ENCODE measurements around the gene ANKFN1.
"Not testable (repeated sequence)": the region's sequence is repeated elsewhere in the genome, so short reads cannot be mapped to it uniquely, and the experiment has no call there.

ANKFN1 gene

GRCh38 chr17:56392321-56392720, 239.0 kb downstream of the ANKFN1 start:
- H3K36me3 ChIP-seq (ENCODE audit: control insufficient read depth, insufficient read depth, low read length) = no peaks in the 10 kb centered on the region
- H3K9me3 ChIP-seq (ENCODE audit: control insufficient read depth, insufficient read depth, low read length) = no peaks in the 10 kb centered on the region
- no peaks in the 10 kb centered on the region for H3K4me1 ChIP-seq (ENCODE audit: control insufficient read depth, insufficient read depth, low read length)
- no CpG with 5 or more reads among the region's 4 CpGs for WGBS (ENCODE audit: insufficient coverage, insufficient read length)
- no peaks in the 10 kb centered on the region for H3K27me3 ChIP-seq (ENCODE audit: control insufficient read depth, insufficient read depth, low read length)
- no peak overlapping the region for H3K4me3 ChIP-seq (ENCODE audit: low read length)
- DNase-seq (ENCODE audit: low read depth, low spot score) = no peak
- H3K27ac ChIP-seq (ENCODE audit: low read length) = no peak overlapping the region

- Histone ChIP-seq H3K9me3 (ENCODE audit: control insufficient read depth, insufficient read depth, low read length) (no peaks in the 10 kb centered on the region), H3K27ac (ENCODE audit: low read length) (no peak overlapping the region), H3K4me1 (ENCODE audit: control insufficient read depth, insufficient read depth, low read length) (no peaks in the 10 kb centered on the region), H3K36me3 (ENCODE audit: control insufficient read depth, insufficient read depth, low read length) (no peaks in the 10 kb centered on the region), H3K4me3 (ENCODE audit: low read length) (no peak overlapping the region), H3K27me3 (ENCODE audit: control insufficient read depth, insufficient read depth, low read length) (no peaks in the 10 kb centered on the region)
- DNase-seq (ENCODE audit: low read depth, low spot score) = no peak
These were observed 239.9 kb downstream of the ANKFN1 start for GRCh38 chr17:56393156-56393555.

DNA sequence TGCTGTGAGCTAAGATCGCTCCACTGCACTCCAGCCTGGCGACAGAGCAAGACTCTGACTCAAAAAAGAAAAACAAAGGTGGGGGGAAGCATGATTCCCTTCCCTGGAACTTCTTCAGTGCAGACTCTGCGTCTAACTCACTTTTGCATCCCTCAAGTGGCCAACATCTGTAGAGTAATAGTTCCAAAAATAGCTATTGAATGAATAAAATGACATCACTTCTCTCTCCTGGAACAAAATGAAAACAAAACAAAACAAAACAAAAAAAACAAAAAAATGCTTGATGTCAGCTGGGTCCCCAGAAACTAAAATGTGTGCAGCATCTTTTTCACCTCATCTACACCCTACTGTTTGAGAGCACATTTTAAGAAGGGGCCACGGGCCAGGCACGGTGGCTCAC, 242.5 kb downstream of the ANKFN1 start:
- no CpG with 5 or more reads among the region's 5 CpGs for WGBS (ENCODE audit: insufficient coverage, insufficient read length)
- DNase-seq (ENCODE audit: low read depth, low spot score) = no peak

GRCh38 chr17:56407086-56407485, 253.8 kb downstream of the ANKFN1 start:
- no peak overlapping the region for H3K27ac ChIP-seq (ENCODE audit: low read length)
- H3K4me3 ChIP-seq (ENCODE audit: low read length) = no peak overlapping the region
- no peaks in the 10 kb centered on the region for H3K27me3 ChIP-seq (ENCODE audit: control insufficient read depth, insufficient read depth, low read length)
- WGBS (ENCODE audit: insufficient coverage, insufficient read length) = no CpG with 5 or more reads among the region's 1 CpG
- no peaks in the 10 kb centered on the region for H3K4me1 ChIP-seq (ENCODE audit: control insufficient read depth, insufficient read depth, low read length)
- H3K36me3 ChIP-seq (ENCODE audit: control insufficient read depth, insufficient read depth, low read length) = no peaks in the 10 kb centered on the region
- DNase-seq (ENCODE audit: low read depth, low spot score) = no peak
- H3K9me3 ChIP-seq (ENCODE audit: control insufficient read depth, insufficient read depth, low read length) = no peaks in the 10 kb centered on the region

More for the DNA sequence above, 242.5 kb downstream of the ANKFN1 start:
- Histone ChIP-seq H3K4me3 (ENCODE audit: low read length) (no peak overlapping the region), H3K27me3 (ENCODE audit: control insufficient read depth, insufficient read depth, low read length) (no peaks in the 10 kb centered on the region), H3K4me1 (ENCODE audit: control insufficient read depth, insufficient read depth, low read length) (no peaks in the 10 kb centered on the region), H3K27ac (ENCODE audit: low read length) (no peak overlapping the region), H3K36me3 (ENCODE audit: control insufficient read depth, insufficient read depth, low read length) (no peaks in the 10 kb centered on the region), H3K9me3 (ENCODE audit: control insufficient read depth, insufficient read depth, low read length) (no peaks in the 10 kb centered on the region)

GRCh38 chr17:56412356-56412755, 259.1 kb downstream of the ANKFN1 start:
- not testable (repeated sequence) for H3K4me1 ChIP-seq (ENCODE audit: control insufficient read depth, insufficient read depth, low read length); H3K27me3 ChIP-seq (ENCODE audit: control insufficient read depth, insufficient read depth, low read length); H3K4me3 ChIP-seq (ENCODE audit: low read length); H3K36me3 ChIP-seq (ENCODE audit: control insufficient read depth, insufficient read depth, low read length); H3K27ac ChIP-seq (ENCODE audit: low read length); H3K9me3 ChIP-seq (ENCODE audit: control insufficient read depth, insufficient read depth, low read length); DNase-seq (ENCODE audit: low read depth, low spot score)
- WGBS (ENCODE audit: insufficient coverage, insufficient read length) = no CpG with 5 or more reads among the region's 2 CpGs

DNA sequence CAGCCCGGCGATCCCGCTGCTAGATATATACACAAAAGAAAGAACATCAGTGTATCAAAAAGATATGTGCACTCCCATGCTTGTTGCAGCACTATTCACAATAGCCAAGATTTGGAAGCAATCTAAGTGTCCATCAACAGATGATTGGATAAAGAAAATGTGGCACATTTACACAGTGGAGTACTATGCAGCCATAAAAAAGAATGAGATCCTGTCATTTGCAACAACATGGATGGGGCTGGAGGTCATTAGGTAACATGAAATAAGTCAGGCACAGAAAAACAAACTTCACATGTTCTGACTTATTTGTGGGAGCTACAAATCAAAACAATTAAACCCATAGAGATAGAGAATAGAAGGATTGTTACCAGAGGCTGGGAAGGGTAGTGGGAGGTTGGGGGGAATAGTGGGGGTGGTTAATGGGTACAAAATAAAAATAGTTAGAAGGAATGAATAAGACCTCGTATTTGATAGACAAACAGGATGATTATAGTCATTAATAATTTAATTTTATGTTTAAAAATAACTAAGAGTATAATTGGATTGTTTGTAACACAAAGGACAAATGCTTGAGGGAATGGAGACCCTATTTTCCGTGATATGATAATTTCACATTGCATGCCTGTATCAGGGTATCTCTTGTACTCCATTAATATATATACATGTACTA, 263.5 kb downstream of the ANKFN1 start:
- Histone ChIP-seq H3K9me3 (ENCODE audit: control insufficient read depth, insufficient read depth, low read length) (no peaks in the 10 kb centered on the region), H3K4me1 (ENCODE audit: control insufficient read depth, insufficient read depth, low read length) (no peaks in the 10 kb centered on the region), H3K36me3 (ENCODE audit: control insufficient read depth, insufficient read depth, low read length) (no peaks in the 10 kb centered on the region), H3K27me3 (ENCODE audit: control insufficient read depth, insufficient read depth, low read length) (no peaks in the 10 kb centered on the region), H3K4me3 (ENCODE audit: low read length) (no peak overlapping the region), H3K27ac (ENCODE audit: low read length) (no peak overlapping the region)
- WGBS (ENCODE audit: insufficient coverage, insufficient read length) = no CpG with 5 or more reads among the region's 5 CpGs
- no peak for DNase-seq (ENCODE audit: low read depth, low spot score)

- Histone ChIP-seq H3K36me3 (ENCODE audit: control insufficient read depth, insufficient read depth, low read length) (no peaks in the 10 kb centered on the region), H3K4me3 (ENCODE audit: low read length) (no peak overlapping the region), H3K27me3 (ENCODE audit: control insufficient read depth, insufficient read depth, low read length) (no peaks in the 10 kb centered on the region), H3K27ac (ENCODE audit: low read length) (no peak overlapping the region), H3K4me1 (ENCODE audit: control insufficient read depth, insufficient read depth, low read length) (no peaks in the 10 kb centered on the region), H3K9me3 (ENCODE audit: control insufficient read depth, insufficient read depth, low read length) (no peaks in the 10 kb centered on the region)
- WGBS (ENCODE audit: insufficient coverage, insufficient read length) = no CpG with 5 or more reads among the region's 2 CpGs
- DNase-seq (ENCODE audit: low read depth, low spot score) = no peak
These were observed 270.7 kb downstream of the ANKFN1 start for GRCh38 chr17:56424005-56424404.

GRCh38 chr17:56424543-56425044, 271.3 kb downstream of the ANKFN1 start:
- no peaks in the 10 kb centered on the region for H3K9me3 ChIP-seq (ENCODE audit: control insufficient read depth, insufficient read depth, low read length)
- WGBS (ENCODE audit: insufficient coverage, insufficient read length) = no CpG with 5 or more reads among the region's 2 CpGs
- H3K27me3 ChIP-seq (ENCODE audit: control insufficient read depth, insufficient read depth, low read length) = no peaks in the 10 kb centered on the region
- H3K4me1 ChIP-seq (ENCODE audit: control insufficient read depth, insufficient read depth, low read length) = no peaks in the 10 kb centered on the region
- no peaks in the 10 kb centered on the region for H3K36me3 ChIP-seq (ENCODE audit: control insufficient read depth, insufficient read depth, low read length)
- H3K4me3 ChIP-seq (ENCODE audit: low read length) = no peak overlapping the region
- no peak for DNase-seq (ENCODE audit: low read depth, low spot score)
- no peak overlapping the region for H3K27ac ChIP-seq (ENCODE audit: low read length)

- H3K27ac ChIP-seq (ENCODE audit: low read length) = no peak overlapping the region
- H3K4me1 ChIP-seq (ENCODE audit: control insufficient read depth, insufficient read depth, low read length) = no peaks in the 10 kb centered on the region
- no peaks in the 10 kb centered on the region for H3K27me3 ChIP-seq (ENCODE audit: control insufficient read depth, insufficient read depth, low read length)
- no peaks in the 10 kb centered on the region for H3K9me3 ChIP-seq (ENCODE audit: control insufficient read depth, insufficient read depth, low read length)
- H3K36me3 ChIP-seq (ENCODE audit: control insufficient read depth, insufficient read depth, low read length) = no peaks in the 10 kb centered on the region
- no CpG with 5 or more reads among the region's 4 CpGs for WGBS (ENCODE audit: insufficient coverage, insufficient read length)
- no peak for DNase-seq (ENCODE audit: low read depth, low spot score)
- no peak overlapping the region for H3K4me3 ChIP-seq (ENCODE audit: low read length)
These were observed 272.2 kb downstream of the ANKFN1 start for GRCh38 chr17:56425483-56425882.

GRCh38 chr17:56426901-56427300, 273.6 kb downstream of the ANKFN1 start:
- Histone ChIP-seq H3K36me3 (ENCODE audit: control insufficient read depth, insufficient read depth, low read length) (no peaks in the 10 kb centered on the region), H3K9me3 (ENCODE audit: control insufficient read depth, insufficient read depth, low read length) (no peaks in the 10 kb centered on the region), H3K4me3 (ENCODE audit: low read length) (no peak overlapping the region), H3K4me1 (ENCODE audit: control insufficient read depth, insufficient read depth, low read length) (no peaks in the 10 kb centered on the region), H3K27ac (ENCODE audit: low read length) (no peak overlapping the region), H3K27me3 (ENCODE audit: control insufficient read depth, insufficient read depth, low read length) (no peaks in the 10 kb centered on the region)
- WGBS (ENCODE audit: insufficient coverage, insufficient read length) = no CpG with 5 or more reads among the region's 2 CpGs
- DNase-seq (ENCODE audit: low read depth, low spot score) = no peak

DNA sequence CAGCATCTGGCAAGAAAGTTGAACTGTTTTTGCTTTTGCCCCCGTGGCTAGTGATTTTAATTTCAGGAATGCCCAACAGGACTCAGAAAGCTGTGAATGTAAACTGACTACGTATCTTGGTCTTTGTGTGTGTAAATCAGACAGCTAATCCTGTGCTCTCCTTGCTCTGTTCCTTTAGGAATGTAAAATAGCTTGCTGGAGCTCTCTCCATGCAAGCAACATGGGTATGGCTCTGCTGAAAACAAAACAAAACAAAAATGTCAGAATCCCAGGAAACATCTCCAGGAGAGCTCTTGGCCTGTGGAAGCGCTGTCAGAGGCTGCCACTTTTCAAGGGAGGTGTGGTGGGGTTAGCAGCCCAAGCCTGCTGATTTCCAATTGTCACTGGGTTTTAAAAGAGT, 278.5 kb downstream of the ANKFN1 start:
- no peaks in the 10 kb centered on the region for H3K27me3 ChIP-seq (ENCODE audit: control insufficient read depth, insufficient read depth, low read length)

More for the DNA sequence above, 278.5 kb downstream of the ANKFN1 start:
- H3K4me3 ChIP-seq (ENCODE audit: low read length) = no peak overlapping the region
- no peaks in the 10 kb centered on the region for H3K9me3 ChIP-seq (ENCODE audit: control insufficient read depth, insufficient read depth, low read length)
- WGBS (ENCODE audit: insufficient coverage, insufficient read length) = no CpG with 5 or more reads among the region's 3 CpGs
- H3K4me1 ChIP-seq (ENCODE audit: control insufficient read depth, insufficient read depth, low read length) = no peaks in the 10 kb centered on the region
- no peak overlapping the region for H3K27ac ChIP-seq (ENCODE audit: low read length)
- H3K36me3 ChIP-seq (ENCODE audit: control insufficient read depth, insufficient read depth, low read length) = no peaks in the 10 kb centered on the region
- no peak for DNase-seq (ENCODE audit: low read depth, low spot score)
